HepG2 (cell line): ENCODE results near the gene MED4.

ENCODE experiments used
- CBX2 ChIP-seq, 2 experiments: fragments of 200-600 bp in 1 of 2; sonication (generic); formaldehyde crosslinking in 1 of 2; IDR thresholded peaks; 2 replicates each; pipeline versions ENCODE4 v1.7.0 to v1.8.1; 2018 to 2022; ENCODE audit warnings: low read depth in 2 of 2, low read length in 1 of 2, mild to moderate bottlenecking in 1 of 2, missing genetic modification reagents in 1 of 2
- IRF2 ChIP-seq: IDR thresholded peaks from 2 replicates; pipeline ENCODE4 v1.6.1; 2018; ENCODE audit warnings: missing genetic modification reagents, missing compliant biosample characterization
- MXI1 ChIP-seq: IDR thresholded peaks from 3 replicates; pipeline ENCODE4 v1.6.1; 2012; ENCODE audit warnings: low read depth, low read length, inconsistent platforms, borderline replicate concordance
- POLR2A ChIP-seq, 2 experiments: IDR thresholded peaks; 2 replicates each; pipeline ENCODE4 v1.6.1; 2011; ENCODE audit warnings: low read depth in 2 of 2, low read length in 2 of 2, mild to moderate bottlenecking in 1 of 2, moderate library complexity in 1 of 2; ENCODE audit not compliant: insufficient read depth in 1 of 2
- SOX6 ChIP-seq, 2 experiments: fragments of 450-650 bp in 1 of 2; sonication (generic) in 1 of 2; formaldehyde crosslinking in 1 of 2; IDR thresholded peaks; 2 replicates each; pipeline versions ENCODE4 v1.4.0 to v1.6.1; 2017 to 2020; ENCODE audit warnings: antibody characterized with exemption in 1 of 2, mild to moderate bottlenecking in 1 of 2, missing genetic modification reagents in 1 of 2
- TRIM24 ChIP-seq: sonication (generic); formaldehyde crosslinking; IDR thresholded peaks from 2 replicates; pipeline ENCODE4 v1.8.0; 2022; ENCODE audit warnings: mild to moderate bottlenecking, missing genetic modification reagents
- ZC3H4 ChIP-seq: sonication (generic); formaldehyde crosslinking; IDR thresholded peaks from 2 replicates; pipeline ENCODE4 v1.4.0; 2020; ENCODE audit warnings: missing genetic modification reagents, borderline replicate concordance
- ZNF256 ChIP-seq: sonication (generic); formaldehyde crosslinking; conservative IDR thresholded peaks from 2 replicates; pipeline ENCODE4 v1.4.0; 2020; ENCODE audit warnings: missing genetic modification reagents

DNA sequence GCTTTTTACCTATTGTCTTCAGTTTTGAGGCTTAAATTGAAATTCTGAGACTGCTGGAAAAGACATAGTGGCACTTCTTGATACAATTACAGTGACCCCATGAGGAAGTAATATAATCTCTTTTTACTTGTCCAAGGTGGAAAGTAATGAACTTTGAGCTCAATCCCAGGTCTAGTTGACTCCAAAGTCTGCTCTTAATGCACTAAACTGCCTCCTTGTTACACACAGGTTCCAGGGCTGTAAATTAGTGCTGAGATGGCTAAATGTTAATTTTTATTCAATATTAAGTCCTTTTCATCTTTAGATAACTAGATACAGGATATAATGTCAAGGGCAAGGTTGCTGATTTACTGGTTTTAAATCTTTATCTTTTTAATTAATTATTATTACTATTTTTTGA, 54.9 kb downstream of the MED4 start:
- no peak for TF ChIP-seq TRIM24 (CRISPR knock-in tag)
- TF ChIP-seq IRF2 (CRISPR knock-in tag), result no peak
- no peak for TF ChIP-seq SOX6 (IDR thresholded peaks at IDR 0.05)
- TF ChIP-seq SOX6 (CRISPR knock-in tag; IDR thresholded peaks at IDR 0.05), result no peak
- no peak for TF ChIP-seq MXI1
- TF ChIP-seq POLR2A (IDR thresholded peaks at IDR 0.05; ENCODE audit: insufficient read depth in 1 of 2, low read depth in 2 of 2, low read length in 2 of 2), result no peak
- TF ChIP-seq CBX2 (IDR thresholded peaks at IDR 0.05; ENCODE audit: low read depth, low read length), result no peak
- no peak for TF ChIP-seq CBX2 (CRISPR knock-in tag; IDR thresholded peaks at IDR 0.05; ENCODE audit: low read depth)
- TF ChIP-seq ZNF256 (CRISPR knock-in tag), result no peak
- no peak for TF ChIP-seq ZC3H4 (CRISPR knock-in tag)
